22Rv1 (cell line): Measurements from ENCODE around the gene C3orf20.

Experiments
- ZFX ChIP-seq: fragments of 450-650 bp; IDR thresholded peaks from 2 replicates; pipeline ENCODE4 v1.6.1; 2017; ENCODE audit warnings: antibody characterized with exemption, borderline replicate concordance
- TF ChIP-seq, protein P1 (sequence below): fragments of 450-650 bp; IDR thresholded peaks from 2 replicates; pipeline ENCODE4 v1.5.1; 2017; ENCODE audit warnings: mild to moderate bottlenecking

DNA sequence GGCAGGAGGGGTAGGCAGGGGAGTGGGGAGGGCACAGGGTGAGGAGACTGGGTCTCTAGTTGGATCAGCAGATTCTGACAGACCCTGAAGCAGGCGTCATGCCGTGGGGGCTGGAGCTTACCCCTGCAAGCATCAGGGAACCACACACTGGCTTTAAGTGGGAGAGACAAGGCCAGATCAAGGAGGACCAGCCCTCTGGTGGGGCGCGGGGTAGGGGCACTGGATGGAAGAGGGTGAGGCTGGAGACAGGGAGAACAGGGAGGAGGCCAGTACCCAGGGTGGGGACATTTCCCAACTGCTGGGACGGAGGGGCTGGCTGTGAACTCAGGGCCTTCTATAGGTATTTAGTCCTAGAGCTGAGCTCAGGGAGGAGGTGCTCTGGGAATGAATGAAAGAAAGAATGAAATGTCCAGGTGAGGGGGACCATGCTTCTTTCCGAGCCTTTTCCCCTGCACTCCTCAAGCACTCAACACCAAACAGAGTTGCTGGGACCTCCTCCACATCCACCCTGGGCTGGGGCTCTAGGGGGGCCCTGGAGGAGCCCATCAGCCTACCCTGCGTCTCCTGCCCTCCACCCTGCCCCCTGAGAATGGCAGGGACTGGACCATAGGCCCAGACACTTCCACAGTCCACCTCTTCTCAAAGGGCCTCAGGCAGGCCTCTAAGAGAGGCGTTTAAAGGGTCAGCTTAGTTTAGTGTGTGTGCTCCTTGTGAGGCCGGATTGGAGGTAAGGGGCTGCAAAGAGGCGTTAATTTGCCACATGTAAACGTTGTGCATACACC, 94.8 kb downstream of the C3orf20 start:
- TF ChIP-seq, protein P1, sequence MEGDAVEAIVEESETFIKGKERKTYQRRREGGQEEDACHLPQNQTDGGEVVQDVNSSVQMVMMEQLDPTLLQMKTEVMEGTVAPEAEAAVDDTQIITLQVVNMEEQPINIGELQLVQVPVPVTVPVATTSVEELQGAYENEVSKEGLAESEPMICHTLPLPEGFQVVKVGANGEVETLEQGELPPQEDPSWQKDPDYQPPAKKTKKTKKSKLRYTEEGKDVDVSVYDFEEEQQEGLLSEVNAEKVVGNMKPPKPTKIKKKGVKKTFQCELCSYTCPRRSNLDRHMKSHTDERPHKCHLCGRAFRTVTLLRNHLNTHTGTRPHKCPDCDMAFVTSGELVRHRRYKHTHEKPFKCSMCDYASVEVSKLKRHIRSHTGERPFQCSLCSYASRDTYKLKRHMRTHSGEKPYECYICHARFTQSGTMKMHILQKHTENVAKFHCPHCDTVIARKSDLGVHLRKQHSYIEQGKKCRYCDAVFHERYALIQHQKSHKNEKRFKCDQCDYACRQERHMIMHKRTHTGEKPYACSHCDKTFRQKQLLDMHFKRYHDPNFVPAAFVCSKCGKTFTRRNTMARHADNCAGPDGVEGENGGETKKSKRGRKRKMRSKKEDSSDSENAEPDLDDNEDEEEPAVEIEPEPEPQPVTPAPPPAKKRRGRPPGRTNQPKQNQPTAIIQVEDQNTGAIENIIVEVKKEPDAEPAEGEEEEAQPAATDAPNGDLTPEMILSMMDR: no peak
- TF ChIP-seq ZFX: no peak
